DOHH2 (cell line): ENCODE measurements around the gene EN1.

Source experiments
- H3F3A ChIP-seq: fragments of 200-600 bp; sonication (generic), shearing (Covaris generic); 2 replicates; pipeline ENCODE4 v1.6.0; 2016; ENCODE audit warnings: antibody characterized with exemption, mild to moderate bottlenecking; ENCODE audit not compliant: control insufficient read depth, insufficient read depth
- H3K27ac ChIP-seq: fragments of 200-600 bp; sonication (generic); 2 replicates; pipeline ENCODE4 v1.5.1; 2014; ENCODE audit warnings: low read depth, mild to moderate bottlenecking, low read length, moderate library complexity
- H3K27me3 ChIP-seq: fragments of 200-600 bp; sonication (generic); 2 replicates; pipeline ENCODE4 v1.6.1; 2014; ENCODE audit warnings: mild to moderate bottlenecking, low read length, mixed read lengths; ENCODE audit not compliant: control insufficient read depth
- H3K36me3 ChIP-seq: fragments of 200-600 bp; sonication (generic); 2 replicates; pipeline ENCODE4 v1.6.1; 2014; ENCODE audit warnings: mild to moderate bottlenecking, low read length, moderate library complexity, mixed read lengths; ENCODE audit not compliant: control insufficient read depth
- H3K4me1 ChIP-seq: fragments of 200-600 bp; sonication (generic); 2 replicates; pipeline ENCODE4 v1.6.1; 2014; ENCODE audit warnings: mild to moderate bottlenecking, low read length, mixed read lengths; ENCODE audit not compliant: control insufficient read depth
- H3K4me2 ChIP-seq: fragments of 200-600 bp; sonication (generic); 2 replicates; pipeline ENCODE4 v1.6.0; 2014; ENCODE audit warnings: mild to moderate bottlenecking, low read length, moderate library complexity
- H3K4me3 ChIP-seq: fragments of 200-600 bp; sonication (generic); 2 replicates; pipeline ENCODE4 v1.5.1; 2014; ENCODE audit warnings: mild to moderate bottlenecking, low read length, mixed read lengths
- H3K79me2 ChIP-seq: fragments of 200-600 bp; sonication (generic); 2 replicates; pipeline ENCODE4 v1.6.1; 2014; ENCODE audit warnings: mild to moderate bottlenecking, low read length, mixed read lengths; ENCODE audit not compliant: control insufficient read depth
- H3K9me2 ChIP-seq: fragments of 200-600 bp; sonication (generic); replicated peaks from 2 replicates; pipeline ENCODE4 v1.6.1; 2014; ENCODE audit warnings: mild to moderate bottlenecking, low read length, mixed read lengths; ENCODE audit not compliant: control insufficient read depth
- H3K9me3 ChIP-seq: fragments of 200-600 bp; sonication (generic); 2 replicates; pipeline ENCODE4 v1.6.1; 2014; ENCODE audit warnings: antibody characterized with exemption, low read length, mixed read lengths; ENCODE audit not compliant: control insufficient read depth, insufficient read depth
- H4K20me1 ChIP-seq: fragments of 200-600 bp; sonication (generic); 2 replicates; pipeline ENCODE4 v1.6.0; 2014; ENCODE audit warnings: low read depth, mild to moderate bottlenecking, antibody characterized with exemption, low read length, moderate library complexity; ENCODE audit not compliant: control insufficient read depth, insufficient read depth
- EZH2phosphoT487 ChIP-seq: fragments of 200-600 bp; sonication (generic); IDR thresholded peaks from 2 replicates; pipeline ENCODE4 v1.6.1; 2017; ENCODE audit warnings: borderline replicate concordance, mild to moderate bottlenecking, antibody characterized with exemption, low read length, moderate library complexity, mixed read lengths
- TF ChIP-seq, protein P1 (sequence below): fragments of 200-600 bp; sonication (generic); IDR thresholded peaks from one replicate; pipeline ENCODE4 v1.5.1; 2014; ENCODE audit warnings: antibody characterized with exemption, mild to moderate bottlenecking, low read depth, low read length; ENCODE audit not compliant: poor library complexity, severe bottlenecking

Gene EN1

DNA sequence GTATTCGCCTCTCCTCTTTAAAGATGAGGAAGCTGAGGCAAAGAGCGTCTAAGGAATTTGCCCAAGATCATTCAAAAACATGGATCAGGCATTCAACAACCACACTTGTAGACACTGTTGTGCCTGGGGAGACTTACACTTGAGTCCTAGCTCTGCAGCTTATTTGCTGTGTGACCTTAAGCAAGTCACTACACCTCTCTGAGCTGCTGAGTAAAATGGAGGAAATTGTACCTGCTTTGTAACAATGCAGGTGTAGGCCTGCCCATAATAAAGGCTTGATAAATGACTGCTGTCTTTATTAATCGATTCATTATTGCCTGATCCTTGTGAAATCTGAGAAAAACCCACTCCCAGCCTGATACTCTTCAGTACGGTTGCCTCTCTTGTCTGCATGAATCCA lies 30.8 kb downstream of the EN1 start:
- H3K9me3 ChIP-seq, result no peaks in the 10 kb centered on the region
- no peak overlapping the region for H3K4me2 ChIP-seq
- H3K4me1 ChIP-seq, result no peaks in the 10 kb centered on the region
- TF ChIP-seq, protein P1, sequence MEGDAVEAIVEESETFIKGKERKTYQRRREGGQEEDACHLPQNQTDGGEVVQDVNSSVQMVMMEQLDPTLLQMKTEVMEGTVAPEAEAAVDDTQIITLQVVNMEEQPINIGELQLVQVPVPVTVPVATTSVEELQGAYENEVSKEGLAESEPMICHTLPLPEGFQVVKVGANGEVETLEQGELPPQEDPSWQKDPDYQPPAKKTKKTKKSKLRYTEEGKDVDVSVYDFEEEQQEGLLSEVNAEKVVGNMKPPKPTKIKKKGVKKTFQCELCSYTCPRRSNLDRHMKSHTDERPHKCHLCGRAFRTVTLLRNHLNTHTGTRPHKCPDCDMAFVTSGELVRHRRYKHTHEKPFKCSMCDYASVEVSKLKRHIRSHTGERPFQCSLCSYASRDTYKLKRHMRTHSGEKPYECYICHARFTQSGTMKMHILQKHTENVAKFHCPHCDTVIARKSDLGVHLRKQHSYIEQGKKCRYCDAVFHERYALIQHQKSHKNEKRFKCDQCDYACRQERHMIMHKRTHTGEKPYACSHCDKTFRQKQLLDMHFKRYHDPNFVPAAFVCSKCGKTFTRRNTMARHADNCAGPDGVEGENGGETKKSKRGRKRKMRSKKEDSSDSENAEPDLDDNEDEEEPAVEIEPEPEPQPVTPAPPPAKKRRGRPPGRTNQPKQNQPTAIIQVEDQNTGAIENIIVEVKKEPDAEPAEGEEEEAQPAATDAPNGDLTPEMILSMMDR, result no peak
- H3K36me3 ChIP-seq, result no peaks in the 10 kb centered on the region
- H3K4me3 ChIP-seq, result no peak overlapping the region
- H3F3A ChIP-seq, result no peaks in the 10 kb centered on the region
- no peak overlapping the region for H3K27ac ChIP-seq
- H4K20me1 ChIP-seq, result no peaks in the 10 kb centered on the region
- no peaks in the 10 kb centered on the region for H3K79me2 ChIP-seq
- H3K9me2 ChIP-seq, result no peaks in the 10 kb centered on the region
- H3K27me3 ChIP-seq, result peaks cover 11% of the 10 kb centered on the region

- TF ChIP-seq, protein P1, result no peak
- no peak for TF ChIP-seq EZH2phosphoT487
- H3K79me2 ChIP-seq, result no peaks in the 10 kb centered on the region
- H4K20me1 ChIP-seq, result no peaks in the 10 kb centered on the region
- no peaks in the 10 kb centered on the region for H3K4me1 ChIP-seq
- H3K9me2 ChIP-seq, result no peaks in the 10 kb centered on the region
- no peak overlapping the region for H3K4me2 ChIP-seq
- no peaks in the 10 kb centered on the region for H3F3A ChIP-seq
- H3K36me3 ChIP-seq, result no peaks in the 10 kb centered on the region
- H3K4me3 ChIP-seq, result no peak overlapping the region
- H3K9me3 ChIP-seq, result no peaks in the 10 kb centered on the region
- peaks cover 11% of the 10 kb centered on the region for H3K27me3 ChIP-seq
- H3K27ac ChIP-seq, result no peak overlapping the region
These were observed 31.7 kb downstream of the EN1 start for GRCh38 chr2:118815731-118816130.

DNA sequence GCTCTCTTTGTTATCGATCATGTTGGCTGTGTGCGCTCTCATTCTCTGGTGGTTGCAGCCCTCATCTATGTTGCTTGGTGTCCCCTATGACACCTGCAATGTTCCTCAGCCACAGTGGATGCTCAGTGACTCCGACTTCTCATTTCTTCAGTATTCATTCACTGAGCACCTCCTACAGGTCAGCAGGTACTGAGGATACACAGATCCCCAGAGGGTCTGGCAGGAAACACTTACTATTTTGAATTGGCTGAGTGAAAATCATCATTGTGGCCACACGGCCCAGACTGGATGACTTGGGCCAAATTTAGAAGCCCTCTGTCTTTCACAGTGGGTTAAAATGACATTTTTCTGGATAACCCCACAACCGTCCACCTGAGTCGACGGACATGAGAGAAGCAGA lies 32.1 kb downstream of the EN1 start:
- Histone ChIP-seq H3K4me3 (no peak overlapping the region), H3F3A (no peaks in the 10 kb centered on the region), H3K79me2 (no peaks in the 10 kb centered on the region), H3K4me1 (no peaks in the 10 kb centered on the region), H3K4me2 (no peak overlapping the region), H3K9me2 (no peaks in the 10 kb centered on the region), H3K27me3 (peaks cover 11% of the 10 kb centered on the region), H3K27ac (no peak overlapping the region), H3K9me3 (no peaks in the 10 kb centered on the region), H4K20me1 (no peaks in the 10 kb centered on the region), H3K36me3 (no peaks in the 10 kb centered on the region)
- TF ChIP-seq EZH2phosphoT487, result no peak
- TF ChIP-seq, protein P1, result no peak

GRCh38 chr2:118814368-118814767 lies 33.1 kb downstream of the EN1 start:
- no peaks in the 10 kb centered on the region for H3K36me3 ChIP-seq
- no peak overlapping the region for H3K27ac ChIP-seq
- no peak overlapping the region for H3K4me3 ChIP-seq
- H3K27me3 ChIP-seq, result peaks cover 11% of the 10 kb centered on the region
- no peak overlapping the region for H3K4me2 ChIP-seq
- no peaks in the 10 kb centered on the region for H4K20me1 ChIP-seq
- H3F3A ChIP-seq, result no peaks in the 10 kb centered on the region
- no peaks in the 10 kb centered on the region for H3K79me2 ChIP-seq
- TF ChIP-seq, protein P1, result no peak
- no peak for TF ChIP-seq EZH2phosphoT487
- no peaks in the 10 kb centered on the region for H3K4me1 ChIP-seq
- no peaks in the 10 kb centered on the region for H3K9me2 ChIP-seq
- no peaks in the 10 kb centered on the region for H3K9me3 ChIP-seq
